ENCODE results near the gene SLC38A9.

- no peak for TF ChIP-seq ZNF274 (IDR thresholded peaks at IDR 0.05; ENCODE audit: low read depth, low read length)
- TF ChIP-seq YY1 (IDR thresholded peaks at IDR 0.05; ENCODE audit: insufficient read depth, insufficient read length) = no peak
- TF ChIP-seq SUZ12 (IDR thresholded peaks at IDR 0.05; ENCODE audit: extremely low read depth, insufficient read depth, insufficient read length) = no peak
These were observed 66.8 kb downstream of the SLC38A9 start for GRCh38 chr5:55645304-55645703.

All from NT2/D1 (cell line).